HepG2 (cell line): ENCODE data around the gene APCDD1L. TPM values are rescaled to one million over a fixed set of nuclear protein-coding genes. Genes with fewer than 3 reads are reported as not detected.

Experiments
- ATAC-seq: fragments of 200-7000 bp; cut with Tn5 transposase; 3 replicates; pipeline ENCODE4 v1.9.1; 2020; ENCODE audit warnings: mild to moderate bottlenecking, moderate library complexity
- BruUV-seq: library from RNA; stranded (reverse); fragments of 400-500 nt; replicated peaks from 2 replicates; lab custom pipeline; 2021; lab: Mats Ljungman, UMichigan
- CTCF ChIA-PET: fragments of 300-600 bp; formaldehyde crosslinking; extraction: SDS; loops from one replicate; lab custom pipeline; 2021; ENCODE audit warnings: low total read pairs, inconsistent platforms, low intra/inter-chr PET ratio; lab: Yijun Ruan, JAX
- POLR2A ChIA-PET: fragments of 350-600 bp; sonication (Branson Sonifier 250); formaldehyde crosslinking; loops from one replicate; lab custom pipeline; 2020; ENCODE audit warnings: antibody characterized with exemption, inconsistent platforms; lab: Yijun Ruan, JAX
- DNase-seq: peaks from one replicate; pipeline ENCODE4 v3.0.0-alpha.2; 2015; ENCODE audit warnings: low spot score
- FAIRE-seq: peaks from 3 replicates; lab custom pipeline; 2011; peaks lifted over from hg19 to GRCh38; lab: Jason Lieb, UNC
- H2AFZ ChIP-seq: one replicate; pipeline ENCODE4 v1.6.1; 2011; ENCODE audit warnings: low read length, inconsistent platforms
- H3K27ac ChIP-seq: fragments of 300-600 bp; 3 replicates; pipeline ENCODE4 v1.8.0; 2011; ENCODE audit warnings: mixed run types, mild to moderate bottlenecking, mixed read lengths, low read length, inconsistent platforms; ENCODE audit not compliant: insufficient read depth; ENCODE audit errors: extremely low read length
- H3K27me3 ChIP-seq, 2 experiments: fragments of 200-600 bp in 1 of 2; 2 replicates in 1 of 2; 3 replicates in 1 of 2; pipeline versions ENCODE4 v1.6.0 to v1.8.0; 2011; ENCODE audit warnings: low read length in 2 of 2, mild to moderate bottlenecking in 2 of 2, moderate library complexity in 2 of 2, inconsistent platforms in 1 of 2; ENCODE audit not compliant: insufficient read depth in 2 of 2, control insufficient read depth in 1 of 2
- H3K36me3 ChIP-seq, 2 experiments: fragments of 200-600 bp in 1 of 2; replicated peaks in 1 of 2; 2 replicates in 1 of 2; 3 replicates in 1 of 2; pipeline versions ENCODE4 v1.5.1 to v1.8.0; 2011; ENCODE audit warnings: low read length in 2 of 2, inconsistent platforms in 1 of 2; ENCODE audit not compliant: insufficient read depth in 2 of 2, control insufficient read depth in 1 of 2
- H3K4me1 ChIP-seq: 2 replicates; pipeline ENCODE4 v1.5.1; 2012; ENCODE audit warnings: low read length, inconsistent platforms; ENCODE audit not compliant: insufficient read depth
- H3K4me2 ChIP-seq: 2 replicates; pipeline ENCODE4 v1.6.0; 2011; ENCODE audit warnings: low read depth, low read length, inconsistent platforms
- H3K4me3 ChIP-seq, 3 experiments: fragments of 200-600 bp in 1 of 3; sonication (generic), shearing (Covaris generic) in 1 of 3; replicated peaks in 1 of 3; 2 replicates each; pipeline ENCODE4 v1.5.1; 2011 to 2016; ENCODE audit warnings: low read length in 3 of 3, inconsistent platforms in 2 of 3, low read depth in 2 of 3, mild to moderate bottlenecking in 2 of 3, control low read depth in 1 of 3, mixed read lengths in 1 of 3; ENCODE audit not compliant: insufficient read depth in 1 of 3
- H3K79me2 ChIP-seq: one replicate; pipeline ENCODE4 v1.6.1; 2011; ENCODE audit warnings: low read length, inconsistent platforms; ENCODE audit not compliant: insufficient read depth
- H3K9ac ChIP-seq: 2 replicates; pipeline ENCODE4 v1.6.0; 2011; ENCODE audit warnings: mild to moderate bottlenecking, low read depth, low read length, inconsistent platforms; ENCODE audit not compliant: insufficient read depth
- H3K9me3 ChIP-seq: 2 replicates; pipeline ENCODE4 v1.5.1; 2012; ENCODE audit warnings: mild to moderate bottlenecking, low read length
- H4K20me1 ChIP-seq: 2 replicates; pipeline ENCODE4 v1.6.0; 2011; ENCODE audit warnings: inconsistent platforms, mild to moderate bottlenecking, low read length, moderate library complexity; ENCODE audit not compliant: insufficient read depth
- ARNT2 ChIP-seq: sonication (generic); formaldehyde crosslinking; IDR thresholded peaks from 2 replicates; pipeline ENCODE4 v1.8.0; 2022; ENCODE audit warnings: mild to moderate bottlenecking, low read depth, missing genetic modification reagents, moderate library complexity
- DPF2 ChIP-seq: sonication (generic); formaldehyde crosslinking; IDR thresholded peaks from 2 replicates; pipeline ENCODE4 v1.4.0; 2020; ENCODE audit warnings: mild to moderate bottlenecking, low read depth, missing genetic modification reagents, borderline replicate concordance
- GATAD2A ChIP-seq: IDR thresholded peaks from 2 replicates; pipeline ENCODE4 v1.6.1; 2016
- KDM5A ChIP-seq: fragments of 200-600 bp; sonication (generic); IDR thresholded peaks from 2 replicates; pipeline ENCODE4 v1.7.0; 2018; ENCODE audit warnings: antibody characterized with exemption, mild to moderate bottlenecking, low read length, borderline replicate concordance
- MTF2 ChIP-seq: sonication (generic); formaldehyde crosslinking; IDR thresholded peaks from 2 replicates; pipeline ENCODE4 v1.5.0; 2020; ENCODE audit warnings: missing genetic modification reagents, borderline replicate concordance
- PHF5A ChIP-seq: IDR thresholded peaks from one replicate; pipeline ENCODE4 v1.6.1; 2018; ENCODE audit warnings: low read depth, missing genetic modification reagents; ENCODE audit not compliant: unreplicated experiment
- RBAK ChIP-seq: sonication (generic); formaldehyde crosslinking; IDR thresholded peaks from 2 replicates; pipeline ENCODE4 v1.5.1; 2020; ENCODE audit warnings: mild to moderate bottlenecking, missing genetic modification reagents
- REL ChIP-seq: sonication (generic); formaldehyde crosslinking; conservative IDR thresholded peaks from 2 replicates; pipeline ENCODE4 v1.8.0; 2022; ENCODE audit warnings: mild to moderate bottlenecking, missing genetic modification reagents, moderate library complexity
- RFX5 ChIP-seq: IDR thresholded peaks from 2 replicates; pipeline ENCODE4 v1.6.1; 2011; ENCODE audit warnings: low read depth, low read length, improper control_type of control experiment
- ZBTB25 ChIP-seq: IDR thresholded peaks from 2 replicates; pipeline ENCODE4 v1.6.1; 2018; ENCODE audit warnings: missing genetic modification reagents
- ZNF136 ChIP-seq: sonication (generic); formaldehyde crosslinking; IDR thresholded peaks from 2 replicates; pipeline ENCODE4 v1.8.1; 2022; ENCODE audit warnings: low read depth, mild to moderate bottlenecking, moderate library complexity, missing genetic modification reagents
- ZNF44 ChIP-seq: sonication (generic); formaldehyde crosslinking; IDR thresholded peaks from 2 replicates; pipeline ENCODE4 v1.5.1; 2020; ENCODE audit warnings: mild to moderate bottlenecking, missing genetic modification reagents
- ZNF569 ChIP-seq: sonication (generic); formaldehyde crosslinking; IDR thresholded peaks from 2 replicates; pipeline ENCODE4 v1.5.0; 2020; ENCODE audit warnings: mild to moderate bottlenecking, missing genetic modification reagents, moderate library complexity, borderline replicate concordance
- WGBS: methylation state at CpG from one replicate; pipeline ENCODE4 v1.1.6; 2017; ENCODE audit warnings: low lambda C conversion rate; 5-methylcytosine and 5-hydroxymethylcytosine counted together
- in situ Hi-C: cut with HindIII; loops from 2 replicates; pipeline ENCODE4 v1.10.0; 2017; ENCODE audit warnings: low pct_unique_long_range_greater_than_20kb; ENCODE audit not compliant: extremely low pct_ligation_motif_present
- intact Hi-C: fragments of 100-400 bp; cut with micrococcal nuclease; formaldehyde crosslinking; loops from one replicate; pipeline ENCODE4 v1.10.0; 2022; ENCODE audit not compliant: unreplicated experiment
- polyA plus RNA-seq, 8 experiments: library from polyadenylated mRNA; depleted of rRNA in 3 of 8; stranded (reverse) in 7 of 8; unstranded in 1 of 8; fragments of >200 nt; fragmentation: Illumina TruSeq in 4 of 8; extraction: Trizol in 4 of 8; gene quantifications; 2 replicates each; pipeline versions ENCODE4 v1.2.1 to v1.2.3, GENCODE V29; 2011 to 2016; ENCODE audit warnings: low read depth in 4 of 8, missing spikeins in 1 of 8, mixed read lengths in 1 of 8; ENCODE audit not compliant: insufficient read depth in 1 of 8
- total RNA-seq, 5 experiments: library from RNA; depleted of rRNA; stranded (reverse); fragments of >200 nt; fragmentation: Illumina TruSeq; extraction: Trizol; gene quantifications; 2 replicates each; pipeline ENCODE4 v1.2.3, GENCODE V29; 2016; ENCODE audit warnings: low read depth in 1 of 5
- TF ChIP-seq, protein P1 (sequence below): sonication (generic); formaldehyde crosslinking; IDR thresholded peaks from 2 replicates; pipeline ENCODE4 v1.8.0; 2022; ENCODE audit warnings: mild to moderate bottlenecking, missing genetic modification reagents, moderate library complexity
- TF ChIP-seq, protein P2 (sequence below): sonication (generic); formaldehyde crosslinking; IDR thresholded peaks from 2 replicates; pipeline ENCODE4 v1.9.0; 2021; ENCODE audit warnings: missing genetic modification reagents, borderline replicate concordance
- TF ChIP-seq, protein P3 (sequence below): sonication (generic); formaldehyde crosslinking; conservative IDR thresholded peaks from 2 replicates; pipeline ENCODE4 v1.8.1; 2023; ENCODE audit warnings: missing genetic modification reagents

APCDD1L gene
- total and polyA plus RNA-seq, 2 of the 13 experiments (the other 11 are each of a cell fraction or from before 2014, with no cell fraction given): not detected

DNA sequence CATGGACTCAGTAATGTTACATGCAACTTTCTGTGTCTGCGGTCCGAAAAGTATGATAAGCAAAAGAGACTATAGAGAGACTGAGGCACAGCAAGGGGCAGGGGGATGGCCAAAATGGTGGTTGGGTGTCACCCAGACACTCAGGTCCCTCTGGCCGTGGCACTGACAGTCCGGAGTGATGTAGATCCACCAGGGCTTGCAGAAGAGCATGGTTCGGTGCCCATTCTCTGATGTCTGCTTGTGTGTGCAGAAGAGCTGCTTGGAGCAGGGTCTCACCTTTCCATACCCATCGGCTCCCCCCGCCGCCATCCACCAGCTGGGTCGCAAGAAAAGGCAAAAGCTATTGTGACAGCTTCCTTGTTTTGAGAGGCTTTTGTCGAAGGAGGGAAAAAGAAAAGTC lies 6.6 kb upstream of the APCDD1L start:
- no peak for FAIRE-seq
- DNase-seq: no peak
- intact Hi-C loops: no loop called here
- TF ChIP-seq ARNT2 (CRISPR knock-in tag) (no peak), DPF2 (no peak), RBAK (CRISPR knock-in tag) (no peak), PHF5A (CRISPR knock-in tag) (no peak), GATAD2A (CRISPR knock-in tag) (no peak), RFX5 (no peak), KDM5A (no peak), MTF2 (CRISPR knock-in tag) (no peak), ZNF569 (CRISPR knock-in tag) (no peak), ZBTB25 (CRISPR knock-in tag) (no peak), ZNF136 (CRISPR knock-in tag) (no peak), REL (CRISPR knock-in tag) (no peak), ZNF44 (CRISPR knock-in tag) (no peak)
- TF ChIP-seq, protein P1, sequence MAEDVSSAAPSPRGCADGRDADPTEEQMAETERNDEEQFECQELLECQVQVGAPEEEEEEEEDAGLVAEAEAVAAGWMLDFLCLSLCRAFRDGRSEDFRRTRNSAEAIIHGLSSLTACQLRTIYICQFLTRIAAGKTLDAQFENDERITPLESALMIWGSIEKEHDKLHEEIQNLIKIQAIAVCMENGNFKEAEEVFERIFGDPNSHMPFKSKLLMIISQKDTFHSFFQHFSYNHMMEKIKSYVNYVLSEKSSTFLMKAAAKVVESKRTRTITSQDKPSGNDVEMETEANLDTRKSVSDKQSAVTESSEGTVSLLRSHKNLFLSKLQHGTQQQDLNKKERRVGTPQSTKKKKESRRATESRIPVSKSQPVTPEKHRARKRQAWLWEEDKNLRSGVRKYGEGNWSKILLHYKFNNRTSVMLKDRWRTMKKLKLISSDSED (CRISPR knock-in tag): no peak
- TF ChIP-seq, protein P2, sequence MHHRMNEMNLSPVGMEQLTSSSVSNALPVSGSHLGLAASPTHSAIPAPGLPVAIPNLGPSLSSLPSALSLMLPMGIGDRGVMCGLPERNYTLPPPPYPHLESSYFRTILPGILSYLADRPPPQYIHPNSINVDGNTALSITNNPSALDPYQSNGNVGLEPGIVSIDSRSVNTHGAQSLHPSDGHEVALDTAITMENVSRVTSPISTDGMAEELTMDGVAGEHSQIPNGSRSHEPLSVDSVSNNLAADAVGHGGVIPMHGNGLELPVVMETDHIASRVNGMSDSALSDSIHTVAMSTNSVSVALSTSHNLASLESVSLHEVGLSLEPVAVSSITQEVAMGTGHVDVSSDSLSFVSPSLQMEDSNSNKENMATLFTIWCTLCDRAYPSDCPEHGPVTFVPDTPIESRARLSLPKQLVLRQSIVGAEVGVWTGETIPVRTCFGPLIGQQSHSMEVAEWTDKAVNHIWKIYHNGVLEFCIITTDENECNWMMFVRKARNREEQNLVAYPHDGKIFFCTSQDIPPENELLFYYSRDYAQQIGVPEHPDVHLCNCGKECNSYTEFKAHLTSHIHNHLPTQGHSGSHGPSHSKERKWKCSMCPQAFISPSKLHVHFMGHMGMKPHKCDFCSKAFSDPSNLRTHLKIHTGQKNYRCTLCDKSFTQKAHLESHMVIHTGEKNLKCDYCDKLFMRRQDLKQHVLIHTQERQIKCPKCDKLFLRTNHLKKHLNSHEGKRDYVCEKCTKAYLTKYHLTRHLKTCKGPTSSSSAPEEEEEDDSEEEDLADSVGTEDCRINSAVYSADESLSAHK (CRISPR knock-in tag): no peak
- TF ChIP-seq, protein P3, sequence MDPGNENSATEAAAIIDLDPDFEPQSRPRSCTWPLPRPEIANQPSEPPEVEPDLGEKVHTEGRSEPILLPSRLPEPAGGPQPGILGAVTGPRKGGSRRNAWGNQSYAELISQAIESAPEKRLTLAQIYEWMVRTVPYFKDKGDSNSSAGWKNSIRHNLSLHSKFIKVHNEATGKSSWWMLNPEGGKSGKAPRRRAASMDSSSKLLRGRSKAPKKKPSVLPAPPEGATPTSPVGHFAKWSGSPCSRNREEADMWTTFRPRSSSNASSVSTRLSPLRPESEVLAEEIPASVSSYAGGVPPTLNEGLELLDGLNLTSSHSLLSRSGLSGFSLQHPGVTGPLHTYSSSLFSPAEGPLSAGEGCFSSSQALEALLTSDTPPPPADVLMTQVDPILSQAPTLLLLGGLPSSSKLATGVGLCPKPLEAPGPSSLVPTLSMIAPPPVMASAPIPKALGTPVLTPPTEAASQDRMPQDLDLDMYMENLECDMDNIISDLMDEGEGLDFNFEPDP (CRISPR knock-in tag): no peak
- H3K4me1 ChIP-seq: no peaks in the 10 kb centered on the region
- H3K79me2 ChIP-seq: no peaks in the 10 kb centered on the region
- BruUV-seq: no TSS peak
- no peak overlapping the region for H3K27ac ChIP-seq
- in situ Hi-C loops: no loop called here
- no peak overlapping the region for H2AFZ ChIP-seq
- H4K20me1 ChIP-seq: no peaks in the 10 kb centered on the region
- ATAC-seq: no peak
- CTCF ChIA-PET: no interaction called here
- no peaks in the 10 kb centered on the region for H3K36me3 ChIP-seq
- no peak overlapping the region for H3K4me2 ChIP-seq
- POLR2A ChIA-PET: no interaction called here
- peaks cover 0 to 51% of the 10 kb centered on the region in 2 experiments; a peak in 2 of 5 replicates for H3K27me3 ChIP-seq
- peaks cover 14% of the 10 kb centered on the region for H3K9me3 ChIP-seq
- WGBS: 8% methylated on average over 10 of the region's 10 CpGs
- H3K9ac ChIP-seq: no peak overlapping the region
- H3K4me3 ChIP-seq: no peak overlapping the region
